ENCODE measurements around the gene ROPN1L.

GRCh38 chr5:10403829-10404228, 37.9 kb upstream of the ROPN1L start:
- no peak for TF ChIP-seq CTCF (IDR thresholded peaks at IDR 0.05; ENCODE audit: poor library complexity)
- no peak for TF ChIP-seq EZH2 (IDR thresholded peaks at IDR 0.05; ENCODE audit: borderline replicate concordance)
- no peak for TF ChIP-seq EZH2phosphoT487 (IDR thresholded peaks at IDR 0.05; ENCODE audit: low read depth, severe bottlenecking, unreplicated experiment)

All from hepatocyte (in vitro differentiated cells).